Right ventricle myocardium superior (tissue), 1 donor: ENCODE data around the gene SLC4A4. TPM values are rescaled to one million over a fixed set of nuclear protein-coding genes. Genes with fewer than 3 reads are reported as not detected.
A peak's percentile ranks its signal among the peaks of the same experiment; 100 is the strongest.
"Not testable (repeated sequence)": the region's sequence is repeated elsewhere in the genome, so short reads cannot be mapped to it uniquely, and the experiment has no call there.

Experiments used
- ATAC-seq: fragments of 200-7000 bp; cut with Tn5 transposase; one replicate; pipeline ENCODE4 v1.9.1; 2020; ENCODE audit warnings: mild to moderate bottlenecking; ENCODE audit not compliant: poor library complexity
- DNase-seq: peaks from one replicate; pipeline ENCODE4 v3.0.0-alpha.2; 2020
- intact Hi-C: fragments of 100-400 bp; cut with DNase I; formaldehyde crosslinking; loops from one replicate; pipeline ENCODE4 v1.11.2; 2022
- total RNA-seq: library from RNA; stranded (reverse); fragmentation: NEBNext Ultra II Directional; extraction: Animal tissue kit (Norgen Biotek cat#: 25700); gene quantifications from one replicate; pipeline ENCODE4 v1.2.1, GENCODE V29; 2021
- donor health status: DM: no; HTN: yes; CAD: no; lungs with severe emphysema.

Gene SLC4A4
- total RNA-seq, 1 donor from 2014 or later = 21.2 TPM

DNA sequence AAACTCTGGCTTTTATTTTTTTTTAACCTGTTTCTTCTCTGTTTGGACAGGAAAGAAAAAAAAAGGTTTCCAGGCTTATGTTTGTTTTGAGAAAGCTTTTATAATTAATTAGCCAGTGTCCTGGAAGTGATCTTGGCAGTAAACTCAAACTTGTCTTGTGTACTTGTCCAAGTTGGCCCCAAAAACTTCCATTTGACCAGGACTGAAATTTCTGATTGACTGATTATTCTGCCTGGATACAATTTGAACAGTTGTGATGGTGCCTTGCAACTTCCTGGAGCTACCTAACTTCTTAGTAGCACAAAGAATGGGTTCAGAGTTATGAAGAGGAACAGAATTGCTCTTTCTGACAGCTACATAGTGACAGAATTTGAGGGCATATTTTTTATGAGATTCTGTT, 62.0 kb downstream of the SLC4A4 start:
- intact Hi-C loops = no loop called here
- no peak for ATAC-seq
- DNase-seq = no peak

DNA sequence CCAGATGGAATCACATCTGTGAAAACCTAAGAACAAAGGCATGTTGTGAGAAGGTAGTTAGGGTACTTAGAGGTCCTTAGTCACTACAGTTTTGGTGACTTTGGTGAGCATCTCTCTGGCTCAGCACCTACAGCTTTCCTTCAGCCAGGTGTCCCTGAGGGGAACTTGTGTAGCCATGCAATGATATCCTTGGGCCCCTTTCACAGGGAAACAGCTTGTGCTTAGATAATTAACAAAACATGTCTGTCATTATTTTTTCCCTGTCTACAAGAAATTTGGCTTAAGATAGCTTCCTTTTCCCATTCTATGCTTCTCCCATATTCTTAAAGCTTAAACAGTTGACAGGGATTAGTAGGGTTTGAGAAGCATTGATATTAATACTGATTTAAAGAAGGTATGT, 63.8 kb downstream of the SLC4A4 start:
- ATAC-seq = no peak
- DNase-seq = no peak
- intact Hi-C loops = no loop called here

DNA sequence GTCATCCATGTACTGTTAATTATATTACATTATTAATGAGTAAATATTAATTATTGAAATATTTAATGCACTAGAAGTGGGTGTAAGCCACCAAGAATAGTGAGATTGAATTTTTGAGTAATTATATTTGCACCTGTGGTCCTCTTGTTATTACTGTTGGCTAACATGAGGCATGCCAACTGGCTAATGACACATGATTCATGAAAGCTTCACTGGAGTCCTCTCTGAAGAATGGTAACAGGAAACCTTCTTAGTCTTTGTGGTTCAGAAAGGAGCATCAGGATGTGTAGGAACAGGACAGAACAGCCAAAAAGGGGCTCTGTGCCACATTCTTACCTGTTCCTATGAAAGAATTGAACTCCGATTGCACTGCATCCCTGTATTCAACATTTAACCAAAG, 65.2 kb downstream of the SLC4A4 start:
- ATAC-seq (no peak), DNase-seq (no peak)
- intact Hi-C loops = no loop called here

DNA sequence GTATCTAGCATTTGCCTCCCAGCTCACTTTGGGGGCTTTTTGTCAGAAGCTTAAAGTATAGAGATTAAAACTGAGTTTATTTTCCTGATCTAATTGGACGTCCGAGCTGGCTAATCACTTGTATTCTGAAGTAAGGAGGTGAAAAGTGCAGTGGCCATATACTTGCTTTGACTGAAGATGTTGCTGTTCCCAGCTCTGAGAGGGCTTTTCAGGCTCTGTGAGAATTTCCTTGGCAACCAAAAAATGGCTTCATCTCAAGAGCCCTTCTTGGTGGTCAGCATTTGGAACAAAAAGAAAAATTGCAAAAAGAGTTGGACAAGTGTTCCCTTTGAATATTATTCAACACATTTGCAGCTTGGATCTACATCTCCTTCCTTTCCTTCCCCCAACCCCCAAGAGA, 67.0 kb downstream of the SLC4A4 start:
- no peak for DNase-seq
- ATAC-seq = no peak
- intact Hi-C loops = no loop called here

DNA sequence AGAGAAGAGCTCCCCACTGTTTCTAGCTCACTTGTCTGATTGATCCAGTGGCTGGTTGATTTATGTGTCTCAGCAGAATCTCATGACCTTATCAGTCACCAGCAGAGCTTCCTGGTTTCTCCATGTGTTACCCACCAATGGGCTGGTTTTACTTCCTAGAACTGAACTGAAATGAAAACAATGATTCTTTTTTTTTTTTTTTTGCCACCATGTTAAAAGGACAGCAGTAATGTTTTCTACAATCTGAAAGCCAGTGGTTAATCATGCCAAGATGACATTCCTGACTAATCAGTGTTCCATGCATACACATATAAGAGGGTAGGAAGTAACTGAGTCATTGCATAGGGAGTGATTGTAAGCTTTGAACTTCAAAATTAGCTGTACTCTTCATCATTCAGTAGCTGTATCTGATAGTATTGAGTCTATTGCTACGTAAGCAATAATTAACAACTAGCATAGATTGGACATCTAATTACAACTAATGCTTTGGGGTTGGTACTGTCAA, 67.7 kb downstream of the SLC4A4 start:
- DNase-seq (no peak), ATAC-seq (no peak)
- intact Hi-C loops = no loop called here

DNA sequence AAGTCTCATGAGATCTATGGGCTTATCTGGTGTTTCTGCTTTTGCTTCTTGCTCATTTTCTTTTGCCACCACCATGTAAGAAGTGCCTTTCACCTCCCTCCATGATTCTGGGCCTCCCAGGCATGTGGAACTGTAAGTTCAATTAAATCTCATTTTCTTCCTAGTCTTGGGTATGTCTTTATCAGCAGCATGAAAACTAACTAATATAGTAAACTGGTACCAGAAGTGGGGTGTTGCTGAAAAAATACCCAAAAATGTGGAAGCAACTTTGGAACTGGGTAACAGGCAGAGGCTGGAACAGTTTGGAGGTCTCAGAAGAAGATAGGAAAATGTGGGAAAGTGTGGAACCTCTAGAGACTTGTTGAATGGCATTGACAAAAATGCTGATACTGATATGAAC, 70.1 kb downstream of the SLC4A4 start:
- DNase-seq, ATAC-seq, intact Hi-C loops: not testable (repeated sequence)

DNA sequence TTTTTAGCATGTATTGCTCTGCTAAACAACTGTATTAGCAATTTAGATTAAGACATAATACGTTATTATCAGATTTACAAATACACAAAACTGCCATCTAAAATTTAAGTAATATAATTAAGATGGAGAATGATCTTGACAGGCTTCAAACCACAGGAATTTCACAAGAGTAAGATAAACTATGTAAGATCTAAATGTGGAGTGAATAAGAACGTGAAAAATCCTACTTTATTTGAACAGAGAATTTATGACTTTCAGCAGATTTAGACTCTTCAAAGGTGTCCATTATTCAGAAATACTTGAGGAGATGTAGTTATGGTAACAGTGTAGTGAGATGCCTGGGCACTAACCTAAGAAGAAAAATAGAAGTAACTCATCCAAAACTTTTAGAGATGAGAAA, 73.2 kb downstream of the SLC4A4 start:
- intact Hi-C loops = no loop called here
- ATAC-seq = no peak
- no peak for DNase-seq

DNA sequence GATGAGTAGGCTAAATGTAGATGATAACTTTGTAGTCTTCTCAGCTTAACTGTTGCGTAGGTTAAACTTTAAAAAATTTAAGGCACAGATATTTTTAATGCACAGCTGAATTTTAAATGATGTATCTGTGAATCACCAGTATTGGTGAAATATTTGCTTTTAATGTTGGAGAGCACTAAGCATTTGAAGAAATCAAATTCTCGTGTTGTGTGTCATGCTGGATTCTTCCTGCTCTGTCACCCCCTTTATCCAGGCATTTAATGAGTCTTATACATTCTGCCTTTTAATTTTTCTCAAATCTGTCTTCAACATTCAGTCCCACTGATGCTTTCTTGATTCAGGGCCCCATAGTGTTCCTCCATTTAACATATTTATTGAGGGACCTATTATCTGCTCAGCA, 76.7 kb downstream of the SLC4A4 start:
- DNase-seq (no peak), ATAC-seq (no peak)
- intact Hi-C loops = no loop called here

DNA sequence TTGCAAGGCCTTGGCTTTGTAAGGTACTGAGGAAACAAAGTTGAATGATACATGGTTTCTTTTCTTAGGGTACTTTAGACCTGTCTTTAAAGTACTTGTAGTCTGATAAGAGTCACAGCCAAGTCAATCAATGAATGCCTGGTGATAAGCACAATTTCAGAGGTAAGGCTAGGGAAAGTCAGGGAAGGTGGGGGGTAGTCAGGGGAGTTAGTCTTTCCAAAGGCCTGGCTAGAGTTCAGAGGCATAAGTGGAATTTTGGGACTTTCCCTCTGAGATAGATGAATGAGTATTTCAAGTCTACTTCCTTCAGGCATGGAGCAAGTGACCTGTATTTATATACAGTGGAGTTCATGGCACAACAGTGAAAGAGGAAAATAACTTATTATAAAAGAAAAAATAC, 78.3 kb downstream of the SLC4A4 start:
- DNase-seq = no peak
- intact Hi-C loops = no loop called here
- no peak for ATAC-seq

DNA sequence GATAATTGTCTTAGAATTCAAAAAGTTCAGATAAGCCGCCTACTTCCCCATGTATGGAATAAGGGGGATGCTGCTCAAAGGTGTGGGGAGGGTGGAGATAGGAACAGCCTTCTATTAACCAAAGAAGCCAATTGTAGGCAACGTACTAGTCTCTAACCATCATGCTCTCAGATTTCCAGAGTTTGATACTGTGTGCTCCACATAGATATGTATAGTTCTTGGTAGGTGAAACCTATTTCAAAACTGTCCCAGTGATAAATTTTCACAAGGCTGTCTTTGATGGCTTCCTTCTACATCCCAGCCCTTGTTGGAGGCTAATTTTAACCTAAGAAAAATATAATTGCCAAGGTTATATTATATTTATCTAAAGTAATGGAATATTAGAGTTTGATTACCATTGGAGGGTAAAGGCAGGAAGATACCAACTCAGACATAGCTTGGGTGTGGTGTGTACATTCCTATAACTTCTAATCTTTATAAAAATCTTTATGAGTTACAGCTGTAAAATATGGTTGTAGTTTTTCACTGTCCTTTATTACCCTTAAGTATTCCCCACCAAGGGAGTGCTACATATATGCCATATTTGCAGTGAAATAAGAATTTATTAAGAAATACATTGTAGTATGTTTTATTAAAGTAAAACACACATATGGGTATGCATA, 87.7 kb downstream of the SLC4A4 start:
- ATAC-seq (no peak), DNase-seq (no peak)
- intact Hi-C loops = no loop called here

DNA sequence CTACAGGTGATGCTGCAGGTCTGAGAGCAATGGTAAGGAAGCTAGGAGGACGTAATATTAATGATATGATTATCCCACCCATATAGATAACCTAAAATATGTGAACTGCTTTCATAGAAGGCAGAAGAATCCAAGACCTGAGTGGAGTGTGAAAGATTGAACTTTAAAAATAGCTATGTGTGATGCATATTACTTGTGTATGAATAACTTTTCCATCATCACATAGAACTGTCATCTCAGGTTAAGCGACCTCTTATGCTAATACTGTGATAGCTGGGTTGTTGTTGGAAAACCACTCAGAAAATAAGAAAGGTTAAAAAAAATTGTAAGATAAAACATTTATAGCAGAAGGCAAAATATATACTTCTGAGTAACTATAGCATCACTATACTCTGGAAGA, 90.3 kb downstream of the SLC4A4 start:
- peak; percentile 29 for ATAC-seq
- DNase-seq = no peak
- intact Hi-C loops = no loop called here

DNA sequence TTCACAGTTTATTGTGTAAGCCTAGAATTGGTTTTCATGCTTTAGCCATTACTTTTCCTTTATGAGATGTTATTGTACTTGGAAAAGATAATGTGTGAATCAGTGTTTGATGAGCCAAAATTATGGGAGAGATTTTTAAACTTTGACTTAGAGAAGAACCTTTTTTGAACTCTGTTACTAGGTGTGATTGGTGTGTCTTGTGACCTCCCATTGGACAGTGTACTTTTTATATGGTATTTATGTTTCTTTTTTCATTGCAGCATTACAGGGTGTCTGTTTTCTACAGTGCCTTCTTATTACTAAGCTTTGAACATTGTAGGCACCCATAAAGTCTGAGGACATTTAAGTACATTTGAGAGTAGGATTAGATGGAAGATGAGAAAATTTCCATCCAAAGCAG, 91.1 kb downstream of the SLC4A4 start:
- ATAC-seq (no peak), DNase-seq (no peak)
- intact Hi-C loops = no loop called here

DNA sequence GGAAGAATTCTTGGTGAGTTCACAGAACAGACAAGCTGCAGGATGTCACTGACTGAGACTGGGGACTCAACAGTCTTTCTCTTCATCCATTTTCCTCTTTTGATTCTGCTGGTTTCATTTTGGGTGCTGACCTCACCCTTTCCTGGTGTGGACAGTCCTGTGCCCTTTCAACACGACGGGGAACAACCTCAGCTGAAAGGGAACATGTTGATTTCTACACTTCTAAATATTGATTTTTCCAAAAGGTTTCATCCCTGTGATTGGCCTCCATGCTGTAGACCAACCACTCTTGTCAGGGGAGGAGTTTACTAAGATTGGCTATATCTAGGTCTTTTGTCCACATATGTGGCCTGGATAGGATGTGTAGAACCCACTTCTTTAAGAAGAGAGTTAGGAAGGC, 91.8 kb downstream of the SLC4A4 start:
- ATAC-seq (no peak), DNase-seq (no peak)
- intact Hi-C loops = no loop called here

DNA sequence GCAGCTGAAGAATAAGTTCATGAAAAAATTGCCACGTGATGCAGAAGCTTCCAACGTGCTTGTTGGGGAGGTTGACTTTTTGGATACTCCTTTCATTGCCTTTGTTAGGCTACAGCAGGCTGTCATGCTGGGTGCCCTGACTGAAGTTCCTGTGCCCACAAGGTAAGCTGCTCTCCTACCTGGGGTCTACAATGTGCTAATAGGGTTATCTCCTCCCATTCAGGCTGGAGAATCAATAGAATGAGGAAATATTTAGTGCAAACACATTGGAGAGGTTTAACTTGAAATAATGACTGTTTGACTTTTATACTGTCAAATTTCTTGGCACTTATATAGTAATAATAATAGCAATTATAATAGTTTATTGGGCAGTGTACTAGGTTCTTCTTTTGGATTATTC, 101.8 kb downstream of the SLC4A4 start:
- intact Hi-C loops = no loop called here
- ATAC-seq (no peak), DNase-seq (no peak)

DNA sequence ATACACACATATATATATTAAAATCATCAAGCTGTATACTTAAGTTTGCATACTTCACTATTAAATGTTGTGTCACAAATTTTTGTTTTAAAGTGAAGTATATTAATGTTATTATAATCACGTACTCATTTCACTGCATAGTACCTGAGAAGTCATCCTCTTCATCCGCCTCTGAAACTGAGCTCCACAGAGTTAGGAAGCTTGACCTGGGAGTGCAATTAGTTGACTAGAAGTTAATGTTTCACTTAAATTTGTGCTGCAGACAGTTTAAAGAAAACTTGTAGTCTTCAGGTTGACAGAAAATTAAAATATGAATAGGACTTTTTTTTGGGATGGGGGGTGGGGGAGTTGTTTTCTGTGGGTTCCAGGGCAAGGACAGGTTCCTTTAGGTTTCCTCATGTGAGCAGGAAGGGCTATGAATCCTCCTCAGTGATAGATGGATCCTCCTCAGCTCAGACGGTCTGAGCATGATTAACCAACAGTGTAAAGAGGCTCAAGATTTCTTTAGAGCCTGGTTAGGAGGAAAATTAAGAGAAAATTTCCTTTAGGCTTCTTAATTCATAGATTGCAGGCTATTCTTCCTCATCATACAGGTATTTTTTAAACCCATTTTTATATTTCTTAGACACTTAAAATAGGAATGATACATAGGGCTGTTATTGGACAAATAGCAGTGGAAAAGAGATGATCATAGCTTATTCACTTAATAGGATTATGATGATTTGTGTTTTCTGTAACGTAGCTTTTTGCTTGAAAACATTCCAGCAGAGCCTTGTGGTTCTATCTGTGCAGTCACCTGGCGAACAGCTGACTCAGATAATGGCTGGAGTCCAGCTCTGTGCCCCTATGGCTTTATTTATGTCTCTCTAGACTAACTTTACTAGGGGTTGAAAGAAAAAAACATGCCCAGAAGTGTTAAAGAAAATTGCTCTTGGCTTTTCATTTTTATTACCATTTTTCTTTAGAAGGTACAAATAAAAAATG, 102.7 kb downstream of the SLC4A4 start:
- ATAC-seq (peak; percentile 55), DNase-seq (no peak)
- intact Hi-C loops = no loop called here

DNA sequence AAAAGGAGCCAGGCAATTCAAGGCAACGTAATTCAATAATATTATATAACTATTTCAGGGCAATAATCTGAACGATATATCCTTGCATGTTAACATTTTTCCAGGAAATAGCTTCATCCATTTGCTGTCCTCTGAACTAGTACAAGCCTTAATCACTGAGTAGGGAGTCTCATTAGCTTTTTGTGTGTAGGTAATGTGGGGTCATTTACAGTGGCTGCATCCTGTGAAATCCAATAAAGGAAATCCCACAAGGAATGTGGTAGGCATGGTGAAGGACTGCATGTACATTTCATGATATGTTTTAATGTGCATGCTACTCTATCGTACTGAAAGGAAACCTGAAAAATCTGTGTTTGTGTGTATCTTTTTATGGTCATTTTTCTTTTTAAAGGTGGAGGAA, 103.5 kb downstream of the SLC4A4 start:
- ATAC-seq (no peak), DNase-seq (no peak)
- intact Hi-C loops = no loop called here

DNA sequence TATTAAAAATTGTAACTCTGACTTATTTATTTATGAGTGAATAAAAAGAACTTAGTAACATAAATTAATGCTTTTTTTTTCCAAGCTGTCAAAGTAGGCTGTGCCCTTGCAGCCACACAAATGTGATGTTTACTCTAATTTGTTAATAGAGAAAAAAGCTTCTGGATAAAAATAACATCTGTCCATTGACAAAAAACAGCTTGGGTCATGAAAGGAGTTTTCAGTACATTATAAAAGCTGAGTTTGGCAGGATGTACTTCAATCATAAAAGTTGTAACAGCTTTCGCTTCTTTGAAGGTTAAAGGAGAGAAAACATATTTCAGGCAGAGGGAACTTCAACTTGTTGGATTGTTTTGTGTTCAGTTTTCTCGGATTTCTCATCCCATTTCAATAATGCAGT, 105.6 kb downstream of the SLC4A4 start:
- DNase-seq = no peak
- no peak for ATAC-seq
- intact Hi-C loops = no loop called here

DNA sequence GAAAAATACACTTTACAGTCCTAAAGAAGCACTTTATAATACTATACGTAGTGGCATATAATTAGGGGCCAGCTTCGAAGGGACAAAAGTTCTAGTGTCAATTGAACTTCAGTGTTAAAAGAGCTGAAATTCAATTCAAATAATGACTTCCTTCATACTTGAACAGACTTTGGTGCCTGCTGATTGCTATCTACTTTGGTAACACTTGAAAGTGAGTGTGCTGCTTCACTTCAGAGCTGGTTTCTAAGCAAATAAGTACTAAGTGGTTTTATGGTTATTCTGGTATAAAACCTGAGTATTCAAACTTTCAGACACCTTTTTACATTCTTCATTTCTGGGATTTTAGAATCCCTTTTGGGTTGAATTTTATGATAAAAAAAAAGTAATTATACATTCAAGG, 107.0 kb downstream of the SLC4A4 start:
- intact Hi-C loops = no loop called here
- DNase-seq = no peak

DNA sequence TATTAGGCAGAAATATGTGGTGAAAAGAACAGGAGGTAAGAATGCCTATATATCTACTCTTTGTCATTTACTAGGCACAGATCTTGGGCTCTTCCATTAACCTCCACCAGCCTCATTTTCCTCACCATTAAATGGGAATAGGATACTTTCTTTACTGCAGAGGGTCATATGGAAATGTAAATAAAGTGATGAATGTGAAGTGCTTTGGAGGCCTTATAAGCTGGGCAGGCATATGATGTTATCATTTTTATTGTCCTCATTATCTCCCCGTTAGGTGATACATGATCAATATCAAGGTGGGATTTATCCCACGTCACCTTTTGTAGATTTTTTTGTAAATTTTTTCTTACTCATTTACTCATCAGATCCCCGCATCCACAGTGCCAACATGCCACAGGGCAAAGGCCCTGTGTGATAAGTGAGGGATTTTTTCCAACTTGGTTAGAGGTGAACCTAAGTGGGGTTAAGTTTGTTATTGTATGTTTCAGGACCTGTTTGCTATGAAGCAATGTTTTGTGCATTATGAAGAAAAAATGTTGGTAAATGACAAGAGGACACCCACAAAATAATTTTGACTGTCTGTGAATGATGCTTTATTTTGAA, 107.8 kb downstream of the SLC4A4 start:
- DNase-seq = no peak
- intact Hi-C loops = no loop called here
- peak; percentile 40 for ATAC-seq

More for the DNA sequence above, 107.0 kb downstream of the SLC4A4 start:
- no peak for ATAC-seq

DNA sequence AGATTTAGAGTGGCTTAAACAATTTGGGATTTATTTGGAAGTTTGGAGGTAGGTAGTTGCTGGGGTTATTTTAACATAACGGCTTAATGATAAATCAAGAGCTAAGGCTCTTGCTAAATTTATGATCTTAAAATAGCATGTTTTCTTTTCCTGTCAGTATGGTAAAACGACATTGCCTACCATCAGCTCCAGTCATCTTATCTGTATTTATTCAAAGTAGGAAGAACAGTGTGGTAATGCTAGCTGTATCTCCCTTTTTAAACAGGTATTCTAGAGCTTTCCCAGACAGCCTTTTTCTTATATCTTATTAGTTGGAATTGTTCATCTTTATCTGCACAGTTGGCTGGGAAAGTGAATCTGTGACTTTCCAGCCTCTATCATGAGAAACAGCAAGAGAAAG, 110.2 kb downstream of the SLC4A4 start:
- DNase-seq = no peak
- peak; percentile 63 for ATAC-seq
- intact Hi-C loops = no loop called here
